ENCODE measurements around the gene STX5.

GRCh38 chr11:62880803-62881578, 49.1 kb upstream of the STX5 start, which contains the start of gene SLC3A2:
- TF ChIP-seq CTCF (IDR thresholded peaks at IDR 0.05; ENCODE audit: low read length) (peak; percentile 68), EZH2phosphoT487 (IDR thresholded peaks at IDR 0.05; ENCODE audit: low read length) (no peak)

Data from MM.1S (cell line).